Ramos (cell line): ENCODE measurements around the gene YES1.
"Not testable (repeated sequence)": the region's sequence is repeated elsewhere in the genome, so short reads cannot be mapped to it uniquely, and the experiment has no call there.

Experiments used
- in situ Hi-C: fragments of 300-500 bp; cut with MboI; formaldehyde crosslinking; loops from one replicate; pipeline ENCODE4 v1.14.3; 2022; ENCODE audit warnings: low sequenced_read_pairs; ENCODE audit not compliant: unreplicated experiment

Gene YES1

DNA sequence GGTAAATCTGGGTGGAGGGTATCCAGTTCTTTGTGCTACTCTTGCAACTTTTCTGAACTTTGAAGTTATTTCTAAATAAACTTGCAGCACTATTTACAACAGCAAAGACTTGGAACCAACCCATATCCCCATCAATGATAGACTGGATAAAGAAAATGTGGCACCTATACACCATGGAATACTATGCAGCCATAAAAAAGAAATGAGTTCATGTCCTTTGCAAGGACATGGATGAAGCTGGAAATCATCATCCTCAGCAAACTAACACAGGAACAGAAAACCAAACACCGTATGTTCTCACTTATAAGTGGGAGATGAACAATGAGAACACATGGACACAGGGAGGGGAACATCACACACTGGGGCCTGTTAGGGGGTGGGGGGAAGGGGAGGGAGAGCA lies 16.7 kb downstream of the YES1 start:
- in situ Hi-C loops: not testable (repeated sequence)

DNA sequence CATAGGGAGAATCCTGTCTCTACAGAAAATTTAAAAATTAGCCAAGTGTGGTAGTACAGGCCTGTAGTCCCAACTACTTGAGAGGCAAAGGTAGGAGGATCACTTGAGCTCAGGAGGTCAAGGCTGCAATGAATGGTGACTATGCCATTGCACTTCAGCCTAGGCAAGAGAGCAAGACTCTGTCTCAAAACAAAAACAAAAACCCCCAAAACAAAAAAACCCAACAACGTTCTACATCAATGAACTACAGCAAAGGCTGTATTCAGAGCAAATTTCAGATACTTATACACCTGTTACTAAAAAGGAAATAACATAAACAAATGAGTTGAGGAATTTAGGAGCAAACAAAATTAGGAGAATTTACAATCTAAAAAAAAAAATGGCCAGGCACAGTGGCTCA lies 22.6 kb downstream of the YES1 start:
- in situ Hi-C loops: no loop called here

DNA sequence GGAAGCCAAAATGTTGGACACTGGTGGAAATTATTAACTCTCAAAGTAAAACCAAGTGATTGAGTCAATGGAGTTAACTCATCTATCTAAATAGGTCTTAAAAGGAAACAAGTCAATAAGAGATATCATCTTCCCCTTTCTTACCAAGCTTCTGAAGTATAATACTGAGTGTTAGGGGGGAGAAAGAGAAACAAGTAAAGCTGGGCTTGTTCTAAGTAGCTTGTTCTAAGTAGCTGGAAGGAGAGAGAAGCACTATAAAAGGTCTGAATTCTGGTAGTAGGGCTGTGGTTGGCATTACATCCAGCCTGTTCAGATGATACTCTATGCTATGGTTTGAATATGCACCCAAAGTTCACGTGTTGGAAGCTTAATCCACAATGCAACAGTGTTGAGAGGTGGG lies 26.8 kb downstream of the YES1 start:
- in situ Hi-C loops: no loop called here

DNA sequence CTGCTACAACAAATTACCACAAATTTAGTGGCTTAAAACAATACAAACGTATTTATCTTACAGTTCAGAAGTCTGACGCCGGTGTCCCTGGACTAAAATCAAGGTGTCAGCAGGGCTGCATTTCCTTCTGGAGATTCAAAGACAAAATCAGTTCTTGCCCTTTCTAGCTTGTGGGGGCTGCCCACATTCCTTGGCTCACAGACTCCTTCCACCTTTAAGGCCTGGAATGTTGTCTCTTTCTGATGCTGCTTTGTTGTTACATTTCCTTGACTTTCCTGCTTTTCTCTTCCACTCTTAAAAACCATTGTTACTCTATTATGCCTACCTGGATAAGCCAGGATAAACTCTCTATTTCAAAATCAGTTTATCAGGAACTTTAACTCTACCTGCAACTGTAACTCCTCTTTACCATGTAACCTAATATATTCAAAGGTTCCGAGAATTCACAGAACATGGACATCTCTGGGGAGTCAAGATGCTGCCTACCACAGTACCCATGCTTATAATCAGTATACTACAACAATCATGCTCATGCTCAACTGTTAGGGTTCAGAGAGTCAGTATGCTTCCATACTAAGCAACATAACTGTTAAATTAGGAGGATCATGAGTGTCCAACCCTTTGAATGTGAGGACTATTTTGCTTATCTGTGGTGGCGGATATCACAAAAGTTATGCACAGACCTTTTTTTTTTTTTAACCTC lies 27.4 kb downstream of the YES1 start:
- in situ Hi-C loops: no loop called here

DNA sequence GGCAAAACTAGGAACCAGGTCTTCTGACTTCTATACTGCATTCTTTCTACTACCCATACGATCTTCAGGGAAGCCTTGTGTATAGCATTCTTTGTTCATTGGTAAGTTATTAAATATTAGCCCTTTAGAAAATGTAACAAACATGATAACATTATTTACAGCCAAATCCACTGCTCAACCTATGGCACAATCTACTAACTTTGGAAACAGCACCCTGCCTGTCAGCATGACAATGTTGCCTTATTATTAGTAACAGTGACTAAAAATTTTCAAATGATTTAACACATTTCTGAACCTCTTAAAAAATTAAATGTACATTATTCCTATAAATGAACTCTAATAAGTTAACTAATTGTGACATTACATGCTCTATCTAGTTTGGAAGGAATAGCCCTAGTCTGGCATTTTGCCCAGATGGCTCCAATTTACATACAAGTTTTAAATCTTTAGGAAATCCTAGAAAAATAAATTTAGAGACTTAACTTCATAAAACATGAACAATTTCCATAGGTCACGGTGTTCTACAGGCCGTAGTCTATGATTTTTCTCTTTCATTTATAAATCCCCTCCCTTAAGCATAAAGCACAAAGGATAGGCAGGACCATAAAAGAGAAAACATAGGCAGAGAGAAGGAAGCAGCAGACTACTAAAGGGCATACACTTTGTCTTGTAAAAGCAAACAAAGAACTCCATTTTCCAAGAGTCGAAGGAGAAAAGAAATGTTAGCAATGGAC lies 33.7 kb downstream of the YES1 start:
- in situ Hi-C loops: no loop called here

DNA sequence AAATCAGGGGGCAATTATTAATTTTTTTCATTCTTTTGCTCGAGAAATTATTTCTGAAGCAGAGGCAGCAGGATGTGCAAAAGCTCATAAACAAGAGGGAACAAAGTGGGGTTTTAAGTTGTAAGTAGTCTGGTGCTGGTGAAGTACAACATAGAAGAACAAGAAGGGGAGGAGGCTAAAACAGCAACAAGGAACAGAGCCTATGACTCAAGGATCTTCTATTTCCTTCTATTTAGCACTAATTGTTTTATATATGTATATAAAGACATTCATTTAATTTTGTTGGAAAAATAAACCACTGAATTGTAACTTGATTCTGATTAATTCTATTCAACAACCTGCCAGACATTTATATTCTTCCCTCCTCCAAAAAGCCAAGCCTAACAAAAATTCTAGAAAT lies 35.0 kb downstream of the YES1 start:
- in situ Hi-C loops: no loop called here

DNA sequence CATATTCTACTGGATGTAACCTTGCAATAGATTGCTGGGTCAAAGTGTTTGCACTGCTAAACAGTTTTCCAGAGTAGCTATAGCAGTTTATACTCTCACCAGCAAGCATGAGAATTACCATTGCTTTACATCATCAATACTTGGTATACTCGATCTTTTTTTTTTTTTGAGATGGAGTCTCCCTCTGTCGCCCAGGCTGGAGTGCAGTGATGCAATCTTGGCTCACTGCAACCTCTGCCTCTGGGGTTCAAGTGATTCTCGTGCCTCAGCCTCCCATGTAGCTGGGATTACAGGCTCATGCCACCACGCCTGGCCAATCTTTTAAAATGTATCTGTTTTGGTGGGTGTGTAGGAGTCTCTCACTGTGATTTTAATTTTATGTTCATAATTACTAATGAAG lies 36.0 kb downstream of the YES1 start:
- in situ Hi-C loops: not testable (repeated sequence)

DNA sequence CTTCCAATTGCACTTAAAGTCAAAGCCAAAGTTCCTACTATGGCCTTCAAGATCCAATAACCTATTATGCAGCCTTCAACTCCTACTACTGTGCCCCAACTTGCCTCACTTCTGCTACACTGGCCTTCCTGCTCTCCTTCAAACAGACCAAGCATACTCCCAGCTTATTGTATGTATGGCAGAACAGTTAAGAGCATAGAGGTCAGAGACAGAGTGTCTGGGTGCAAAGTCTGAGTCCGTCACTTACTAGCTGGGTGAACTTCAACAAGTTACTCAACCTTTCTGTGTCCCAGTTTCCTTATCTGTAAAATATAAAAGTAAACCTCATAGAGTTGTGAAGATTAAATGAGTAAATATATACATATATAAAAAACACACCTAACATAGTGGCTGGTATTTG lies 37.2 kb downstream of the YES1 start:
- in situ Hi-C loops: no loop called here

DNA sequence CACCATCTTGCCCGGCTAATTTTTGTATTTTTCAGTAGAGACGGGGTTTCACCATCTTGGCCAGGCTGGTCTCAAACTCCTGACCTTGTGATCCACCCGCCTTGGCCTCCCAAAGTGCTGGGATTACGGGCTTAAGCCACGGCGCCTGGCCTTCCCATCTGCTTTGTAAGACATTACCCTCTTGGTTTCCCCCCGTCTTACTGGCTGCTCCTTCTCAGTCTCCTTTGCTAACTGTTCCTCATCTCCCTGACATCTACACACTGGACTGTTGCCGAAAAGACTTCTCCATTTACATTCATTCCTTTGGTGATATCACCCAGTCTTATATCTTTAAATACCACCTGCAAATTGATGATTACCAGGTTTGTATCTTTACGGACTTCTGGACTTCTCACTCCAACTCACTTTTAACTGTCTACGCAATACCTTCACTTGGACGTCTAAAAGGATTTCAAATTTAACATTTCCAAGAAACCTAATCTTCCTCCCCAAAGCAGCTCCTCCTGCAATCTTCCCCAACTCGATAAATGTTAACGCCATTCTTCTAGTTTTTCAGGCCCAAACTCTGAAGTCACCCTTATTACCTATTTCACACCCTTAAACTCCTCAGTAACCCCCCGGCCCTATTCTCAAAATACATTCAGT lies 37.9 kb downstream of the YES1 start:
- in situ Hi-C loops: no loop called here

DNA sequence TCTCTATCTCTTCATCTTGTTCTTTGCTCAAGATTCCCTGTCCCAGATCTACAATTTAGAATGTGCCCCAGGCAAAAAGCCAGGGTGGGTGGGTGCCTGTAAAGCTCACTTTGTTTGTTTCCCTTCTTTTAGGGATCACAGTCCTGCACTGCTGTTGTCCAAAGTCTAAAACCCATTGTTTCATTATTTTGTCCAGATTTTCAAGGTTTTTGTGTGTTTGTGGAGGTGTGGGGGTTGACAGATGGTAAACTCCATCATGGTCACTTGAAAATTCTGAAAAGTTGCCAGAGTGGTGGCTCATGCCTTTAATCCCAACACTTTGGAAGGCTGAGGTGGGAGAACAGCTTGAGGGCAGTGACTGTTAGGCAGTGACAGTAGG lies 41.5 kb downstream of the YES1 start:
- in situ Hi-C loops: no loop called here

DNA sequence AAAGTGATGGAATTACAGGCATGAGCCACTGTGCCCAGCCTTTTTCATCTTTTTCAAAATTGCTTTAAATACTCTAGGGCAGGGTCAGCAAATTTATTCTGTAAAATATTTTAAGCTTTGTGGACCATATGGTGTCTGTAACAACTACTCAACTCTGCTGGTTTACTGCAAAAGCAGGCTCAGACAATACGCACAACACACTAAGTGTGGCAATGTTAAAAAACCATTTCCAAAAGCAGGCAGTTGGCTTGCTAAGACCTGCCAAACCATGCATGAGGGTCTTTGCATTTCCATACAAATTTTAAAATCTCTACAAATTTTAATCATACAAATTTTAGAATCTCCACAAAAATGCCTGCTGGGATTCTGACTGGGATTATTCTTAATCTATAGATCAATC lies 44.1 kb downstream of the YES1 start:
- in situ Hi-C loops: no loop called here

DNA sequence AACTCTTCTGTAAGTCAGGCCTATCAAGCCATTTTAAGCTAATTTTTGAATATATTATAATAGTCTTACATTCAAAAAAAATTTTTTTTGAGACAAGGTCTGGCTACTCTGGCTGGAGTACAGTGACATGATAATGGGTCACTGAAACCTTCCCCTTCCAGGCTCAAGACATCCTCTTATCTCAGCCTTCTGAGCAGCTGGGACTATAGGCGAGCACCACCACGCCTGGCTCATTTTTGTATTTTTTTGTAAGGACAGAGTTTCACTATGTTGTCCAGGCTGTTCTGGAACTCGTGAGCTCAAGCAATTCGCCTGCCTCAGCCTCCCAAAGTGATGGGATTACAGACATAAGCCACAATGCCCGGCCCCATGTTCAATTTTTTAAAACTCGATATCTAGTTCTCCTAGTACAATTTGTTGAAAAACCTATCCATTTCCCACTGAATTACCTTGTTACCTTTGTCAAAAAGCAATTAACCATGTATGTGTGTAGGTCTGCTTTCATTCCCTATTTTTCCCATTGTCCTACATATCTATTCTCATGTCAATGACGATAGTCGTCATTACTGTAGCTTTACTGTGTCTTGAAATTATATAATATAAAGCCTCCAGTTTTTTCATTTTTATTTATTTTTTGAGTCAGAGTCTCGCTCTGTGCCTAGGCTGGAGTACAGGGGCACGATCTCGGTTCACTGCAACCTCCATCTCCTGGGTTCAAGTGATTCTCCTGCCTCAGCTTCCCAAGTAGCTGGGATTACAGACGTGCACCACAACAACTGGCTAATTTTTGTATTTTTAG lies 44.8 kb downstream of the YES1 start:
- in situ Hi-C loops: no loop called here

DNA sequence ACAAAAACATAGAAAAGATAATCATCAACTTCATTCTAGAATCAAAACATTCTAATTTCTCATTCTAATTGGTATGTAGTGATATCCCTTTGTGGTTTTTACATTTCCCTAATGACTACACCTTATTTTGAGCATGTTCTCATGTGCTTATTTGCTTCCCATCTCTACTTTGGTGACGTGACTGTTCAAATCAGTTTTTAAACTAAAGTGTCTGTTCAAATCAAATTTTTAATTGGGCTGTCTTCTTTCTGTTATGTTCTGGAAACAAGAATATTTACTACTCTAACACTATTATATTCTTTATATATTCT lies 45.5 kb downstream of the YES1 start:
- in situ Hi-C loops: no loop called here

DNA sequence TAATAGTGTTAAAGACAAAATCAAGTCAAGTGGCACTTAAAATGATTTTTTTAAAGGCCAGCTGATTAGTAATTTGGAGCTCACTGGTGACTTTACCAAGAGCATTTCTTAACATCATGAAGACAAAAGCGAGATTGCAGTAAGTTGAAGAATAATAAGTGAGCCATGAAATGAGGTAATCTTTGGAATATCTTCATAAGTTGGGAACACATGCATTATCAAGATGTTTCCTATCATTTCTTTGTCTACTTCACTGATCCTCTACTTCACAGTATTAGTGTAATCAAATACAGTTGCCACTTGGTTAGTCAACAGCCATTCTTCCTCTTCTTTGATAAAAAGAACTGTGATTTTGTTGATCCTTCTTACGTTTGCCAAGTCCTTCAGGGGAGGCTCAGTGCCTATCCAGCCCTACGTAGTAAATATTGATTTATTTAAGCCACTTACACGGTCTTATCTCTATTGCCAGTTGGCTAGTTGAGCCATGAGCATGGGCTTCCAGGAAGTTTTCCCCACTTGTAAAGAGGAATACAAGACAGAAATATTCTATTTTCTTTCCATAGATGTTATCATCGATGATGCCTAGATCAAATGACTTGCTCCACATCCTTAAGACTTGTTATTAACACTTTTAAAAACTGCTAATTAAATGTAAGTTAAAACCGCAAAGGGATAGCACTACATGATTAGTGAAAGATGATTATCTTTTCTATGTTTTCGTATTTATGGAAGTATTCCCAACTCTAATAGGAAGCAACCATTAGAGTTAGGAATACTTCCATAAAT lies 46.1 kb downstream of the YES1 start:
- in situ Hi-C loops: no loop called here

DNA sequence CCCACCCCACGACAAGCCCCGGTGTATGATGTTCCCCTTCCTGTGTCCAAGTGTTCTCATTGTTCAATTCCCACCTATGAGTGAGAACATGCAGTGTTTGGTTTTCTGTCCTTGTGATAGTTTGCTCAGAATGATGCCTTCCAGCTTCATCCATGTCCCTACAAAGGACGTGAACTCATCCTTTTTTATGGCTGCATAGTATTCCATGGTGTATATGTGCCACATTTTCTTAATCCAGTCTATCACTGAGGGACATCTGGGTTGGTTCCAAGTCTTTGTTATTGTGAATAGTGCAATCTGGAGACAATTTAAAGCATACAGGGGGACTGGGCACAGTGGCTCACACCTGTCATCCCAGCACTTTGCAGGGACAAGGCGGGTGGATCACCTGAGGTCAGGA lies 52.2 kb downstream of the YES1 start:
- in situ Hi-C loops: not testable (repeated sequence)

DNA sequence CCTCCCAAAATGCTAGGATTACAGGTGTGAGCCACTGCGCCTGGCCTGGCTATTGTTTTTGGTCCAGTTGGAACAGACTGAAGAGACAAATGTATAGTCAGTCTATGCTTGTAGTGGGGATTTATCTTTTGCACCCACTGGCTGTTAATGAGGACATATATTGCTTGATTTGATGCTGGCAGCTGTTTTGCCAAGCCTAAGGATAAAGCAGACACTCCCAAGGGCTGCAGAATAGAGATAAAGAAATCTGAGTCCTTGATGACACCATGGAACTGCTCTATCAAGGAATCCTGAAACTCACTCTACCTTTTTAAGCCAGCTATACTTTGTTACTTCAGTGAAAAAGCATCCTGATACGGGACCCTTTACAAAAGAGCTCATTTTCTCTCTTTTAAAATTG lies 56.5 kb downstream of the YES1 start:
- in situ Hi-C loops: no loop called here

DNA sequence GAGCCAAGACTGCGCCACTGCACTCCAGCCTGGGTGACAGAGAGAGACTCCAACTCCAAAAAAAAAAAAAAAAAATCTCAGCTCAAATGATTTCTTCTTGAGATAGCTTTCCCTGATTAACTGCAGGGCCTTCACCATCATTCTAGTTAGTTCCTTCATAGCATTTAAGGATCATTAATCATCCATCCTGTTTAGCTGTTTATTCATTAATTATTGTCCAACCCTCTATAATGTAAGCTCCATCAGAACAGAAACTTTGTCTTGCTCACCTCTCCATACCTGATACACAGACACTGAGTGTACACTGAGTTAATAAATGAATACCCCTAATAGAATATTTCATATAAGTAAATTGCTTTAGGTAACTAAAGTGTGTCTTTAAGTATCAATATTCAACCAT lies 57.4 kb downstream of the YES1 start:
- in situ Hi-C loops: no loop called here

DNA sequence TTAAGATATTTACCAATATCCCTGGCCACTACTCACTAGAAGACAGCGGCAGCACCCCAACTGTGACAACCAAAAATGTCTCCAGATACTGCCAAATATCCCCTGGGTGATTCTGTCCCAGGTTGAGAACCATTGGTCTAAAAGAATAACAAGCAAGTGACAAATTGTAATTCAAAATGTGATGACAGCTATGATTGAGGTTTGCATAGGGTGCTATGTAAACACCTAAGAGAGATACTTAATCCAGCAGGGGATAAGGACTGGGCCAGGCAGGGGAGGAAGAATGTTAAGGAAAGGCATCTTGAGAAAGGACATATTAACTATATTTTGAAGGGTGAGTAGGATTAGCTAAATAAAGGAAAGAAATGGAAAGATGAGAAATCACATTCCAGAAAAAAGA lies 61.6 kb downstream of the YES1 start:
- in situ Hi-C loops: no loop called here

DNA sequence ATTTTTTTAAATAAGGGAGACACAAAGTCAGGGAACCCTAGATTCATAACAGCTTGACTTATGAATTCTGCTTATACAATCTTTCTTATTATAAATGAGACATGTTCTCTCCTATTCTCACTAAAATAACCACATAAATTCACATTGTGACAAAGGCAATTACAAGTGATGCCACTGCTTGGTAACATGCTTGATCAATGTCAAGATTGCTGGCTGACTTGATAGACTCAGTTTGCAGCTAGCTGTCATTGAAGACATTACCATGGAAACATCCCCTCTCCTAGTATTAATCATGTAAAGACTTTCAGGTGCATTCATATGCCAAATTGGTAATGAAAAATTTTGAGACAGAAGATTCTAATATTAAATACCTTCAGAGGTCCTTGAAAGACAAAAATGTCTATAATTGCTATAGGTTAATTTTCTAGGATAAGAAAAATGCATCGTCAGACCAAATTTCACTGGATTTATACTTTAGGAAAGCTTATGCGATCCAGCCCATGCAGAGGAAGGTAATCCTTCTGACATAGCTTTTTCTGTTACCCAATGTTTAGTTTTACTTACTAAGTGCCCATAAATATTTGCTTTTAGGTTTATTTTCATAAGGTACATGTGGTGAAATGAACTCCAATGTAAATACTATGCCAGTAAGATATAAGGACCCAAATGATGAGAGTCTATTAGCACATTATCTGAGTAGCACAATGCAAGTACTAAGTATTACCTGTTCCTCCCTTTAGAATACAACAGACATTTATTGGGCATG lies 67.0 kb downstream of the YES1 start:
- in situ Hi-C loops: no loop called here
